Measurements from ENCODE around the gene RNF175.
A peak's percentile ranks its signal among the peaks of the same experiment; 100 is the strongest.

Gene RNF175

GRCh38 chr4:153784166-153784699 lies 24.4 kb upstream of the RNF175 start:
- DNase-seq, result no peak

DNA sequence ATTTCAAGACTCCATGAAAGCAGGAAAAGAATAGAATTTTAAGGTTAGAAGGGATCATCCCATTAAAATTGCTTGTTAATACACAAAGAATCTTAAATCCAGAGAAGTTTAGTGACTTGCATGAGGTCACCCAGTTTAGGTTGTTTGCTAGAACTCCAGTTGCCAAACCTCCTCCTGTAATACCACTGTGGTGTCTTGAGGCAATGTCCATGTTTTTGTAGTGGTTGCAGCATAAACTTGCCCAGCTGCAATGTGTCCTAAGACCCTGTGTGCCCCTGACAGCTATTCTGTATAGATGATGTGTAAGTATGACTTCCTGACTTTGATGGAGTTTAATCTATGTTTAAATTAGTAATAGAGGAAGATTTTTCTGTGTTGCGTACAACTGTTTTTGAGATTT lies 22.8 kb upstream of the RNF175 start:
- no peak for DNase-seq

DNA sequence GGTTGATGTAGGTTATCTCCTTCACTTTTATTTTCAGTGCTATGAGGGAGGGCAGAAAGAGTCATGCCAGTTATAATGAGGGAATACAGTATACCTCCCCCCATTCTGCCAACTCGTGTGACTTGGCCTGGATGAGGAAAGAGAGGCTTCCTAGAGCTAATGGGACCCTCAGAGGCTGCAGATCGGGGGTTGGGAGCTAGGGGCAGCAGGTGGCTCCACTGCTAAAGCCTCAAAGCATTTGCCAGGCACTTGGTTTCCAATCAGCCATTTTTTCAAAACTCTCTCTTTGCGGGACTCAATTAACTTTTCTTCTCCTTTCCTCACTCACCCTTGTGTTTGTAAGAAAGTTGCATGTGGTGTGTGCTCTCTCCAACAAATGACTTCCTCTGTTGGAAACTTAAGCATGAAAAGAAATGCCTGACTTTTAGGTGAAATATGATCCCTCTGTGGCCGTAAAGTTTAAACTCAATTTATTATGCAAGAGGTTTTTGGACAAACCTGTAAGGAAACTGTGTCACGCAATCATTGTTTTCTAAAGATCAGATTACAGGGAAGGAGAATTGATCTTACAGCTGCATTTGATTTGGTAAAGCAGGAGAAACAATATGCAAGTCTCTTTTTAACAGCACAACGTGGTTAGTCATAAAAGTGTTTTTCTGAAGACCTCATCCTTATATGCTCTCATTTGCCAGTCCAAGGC lies 22.0 kb upstream of the RNF175 start:
- DNase-seq, result no peak

DNA sequence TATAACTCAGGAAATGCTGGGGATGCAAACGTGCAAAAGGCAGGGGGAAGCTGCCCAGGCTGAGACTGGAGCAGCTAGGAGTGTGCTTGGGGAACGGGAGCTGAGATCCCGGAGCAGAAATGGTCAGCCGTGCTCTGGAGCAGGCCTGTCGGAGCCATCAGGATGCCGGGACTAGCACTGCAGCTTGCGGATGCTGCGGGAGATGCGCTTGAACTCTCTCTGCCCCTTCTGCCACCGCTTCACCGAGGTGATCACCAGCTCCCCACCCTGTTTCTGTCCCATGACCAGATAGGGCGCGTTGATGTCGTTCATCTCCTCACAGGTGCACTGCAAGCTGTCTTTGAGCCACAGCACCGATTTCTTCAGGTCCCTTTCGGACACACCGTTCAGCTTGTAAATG lies 21.5 kb upstream of the RNF175 start:
- DNase-seq, result no peak

GRCh38 chr4:153780876-153781275 lies 21.1 kb upstream of the RNF175 start:
- DNase-seq, result no peak

GRCh38 chr4:153780221-153780620 lies 20.4 kb upstream of the RNF175 start:
- no peak for DNase-seq

DNA sequence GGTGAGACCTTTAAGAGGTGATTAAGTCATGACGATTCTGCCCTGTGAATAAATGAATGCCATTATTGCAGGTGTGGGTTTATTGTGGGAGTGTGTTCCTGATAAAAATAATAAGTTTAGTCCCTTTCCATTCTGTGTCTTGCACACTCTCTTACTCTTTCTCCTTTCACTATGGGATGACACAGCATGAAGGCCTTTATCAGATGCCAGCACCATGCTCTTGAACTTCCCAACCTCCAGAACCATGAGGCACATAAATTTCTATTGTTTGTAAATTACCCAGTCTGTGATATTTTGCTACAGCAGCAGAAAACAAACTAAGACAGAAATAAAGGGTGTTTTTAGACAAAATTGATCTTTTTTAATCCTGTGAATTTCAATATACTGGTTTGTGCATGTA lies 18.6 kb upstream of the RNF175 start:
- DNase-seq, result no peak

GRCh38 chr4:153777421-153777820 lies 17.6 kb upstream of the RNF175 start:
- DNase-seq, result no peak

GRCh38 chr4:153776601-153777000 lies 16.8 kb upstream of the RNF175 start:
- DNase-seq, result no peak

- DNase-seq, result no peak
Observed at GRCh38 chr4:153773236-153773690, 13.4 kb upstream of the RNF175 start.

- DNase-seq, result no peak
Observed at GRCh38 chr4:153771046-153771445, 11.2 kb upstream of the RNF175 start.

GRCh38 chr4:153766758-153767157 lies 6.9 kb upstream of the RNF175 start:
- no peak for DNase-seq

DNA sequence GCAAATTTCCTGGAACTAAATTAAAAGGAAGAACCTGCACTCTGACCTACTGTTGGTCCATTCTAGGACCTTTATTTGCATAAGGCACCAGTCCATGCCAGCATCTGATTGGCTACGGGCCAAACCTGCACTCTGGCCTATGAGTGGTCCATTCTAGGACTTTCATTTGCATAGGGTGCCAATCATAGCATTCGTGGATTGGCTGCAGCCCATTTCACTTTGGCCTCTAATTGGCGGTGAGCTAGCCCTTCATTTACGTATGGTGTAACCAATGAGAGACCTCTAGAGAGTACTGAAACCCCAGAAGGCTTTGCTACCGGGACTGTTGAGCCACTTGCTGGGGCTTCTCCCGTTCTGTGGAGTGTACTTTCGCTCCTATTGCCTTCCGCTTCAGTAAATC lies 6.1 kb upstream of the RNF175 start:
- DNase-seq, result no peak

DNA sequence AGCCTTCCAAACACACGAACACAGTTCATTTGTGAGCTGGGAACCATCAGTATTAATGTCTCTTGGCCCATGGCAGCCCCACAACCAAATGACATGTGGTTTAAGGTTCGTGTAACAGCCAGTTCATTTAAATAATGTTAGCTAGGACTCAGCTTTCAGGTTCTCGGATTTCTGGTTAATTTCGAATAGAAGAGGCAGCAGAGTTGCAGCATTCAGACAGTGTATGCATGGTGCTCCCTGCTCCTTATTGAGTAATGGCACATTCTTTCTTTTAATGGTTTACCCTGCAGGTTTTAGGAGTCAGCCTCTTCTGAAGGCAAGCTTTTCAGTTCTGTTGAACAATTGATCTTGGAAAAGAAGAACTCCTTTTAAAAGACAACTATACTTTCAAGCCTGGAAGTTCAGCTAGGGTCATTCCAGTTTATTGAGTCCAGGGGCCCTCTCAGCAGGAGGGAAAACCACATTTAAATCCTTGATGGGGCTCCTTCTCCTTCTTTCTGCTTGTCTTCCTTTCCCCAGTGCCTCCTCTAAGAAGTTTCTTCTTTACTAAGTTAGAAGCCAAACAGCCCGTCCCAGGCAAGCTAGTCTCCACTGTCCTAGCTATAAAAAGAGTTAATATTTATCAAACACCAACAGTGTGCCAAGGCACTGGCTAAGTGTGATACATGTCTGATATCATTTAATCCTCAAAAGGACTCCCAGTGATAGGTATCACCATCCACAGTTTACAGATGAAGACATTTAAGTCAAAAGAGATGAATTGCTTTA lies 5.0 kb upstream of the RNF175 start:
- no peak for DNase-seq

GRCh38 chr4:153763404-153763803 lies 3.6 kb upstream of the RNF175 start:
- no peak for DNase-seq

DNA sequence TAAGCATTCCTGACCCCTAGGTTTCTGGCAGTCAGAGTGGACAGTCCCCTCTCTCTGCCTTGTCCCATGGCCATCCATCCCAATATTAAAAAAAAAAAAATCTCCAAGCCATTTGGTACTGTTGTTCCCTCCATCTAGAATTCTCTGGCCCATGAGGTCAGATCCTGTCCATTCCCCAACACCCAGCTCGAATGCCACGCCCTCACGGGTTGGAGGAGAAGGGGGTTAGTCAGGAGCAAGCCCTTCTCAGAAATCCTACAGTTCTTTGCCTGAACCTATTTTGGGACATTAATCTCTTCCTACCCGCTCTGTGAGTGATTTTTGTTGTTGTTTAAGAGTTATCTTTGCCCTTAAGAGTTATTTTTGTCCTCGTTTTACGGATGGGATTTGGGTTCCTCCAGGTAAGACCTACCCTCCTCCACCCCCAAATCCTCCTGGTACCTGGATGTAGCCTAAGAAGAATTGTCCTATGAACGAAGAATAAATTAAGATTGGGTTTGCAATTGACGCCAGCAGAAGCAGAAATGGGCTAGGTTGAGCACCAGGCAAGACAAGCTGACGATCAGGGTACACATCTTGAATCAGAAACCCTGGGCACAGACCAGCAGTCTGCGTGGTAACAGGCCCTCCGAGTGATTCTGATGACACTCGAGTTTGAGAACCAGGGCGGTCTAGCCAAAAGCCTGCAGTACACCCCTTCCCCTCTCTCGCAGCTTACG lies 977 bp downstream of the RNF175 start:
- no peak for DNase-seq

DNA sequence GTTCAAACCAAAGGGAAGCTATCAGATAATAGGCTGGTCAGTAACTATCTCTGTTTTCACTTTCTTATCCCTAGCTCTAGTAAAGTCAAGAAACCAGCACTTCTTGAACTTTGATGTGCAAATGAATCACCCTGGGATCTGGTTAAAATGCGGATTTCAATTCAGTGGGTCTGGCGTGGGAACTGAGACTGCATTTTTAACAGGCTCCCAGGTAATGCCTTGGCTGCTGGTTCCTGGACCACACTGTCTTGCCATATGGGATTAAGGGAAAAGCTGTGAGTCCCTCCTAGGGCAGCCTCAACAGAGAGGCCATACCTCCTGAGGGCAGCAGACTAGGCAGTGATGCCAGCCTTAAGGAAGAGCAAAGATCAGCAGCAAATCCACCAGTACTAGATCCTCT lies 1.7 kb downstream of the RNF175 start:
- no peak for DNase-seq

GRCh38 chr4:153757407-153757806 lies 2.4 kb downstream of the RNF175 start:
- no peak for DNase-seq

GRCh38 chr4:153755186-153755585 lies 4.6 kb downstream of the RNF175 start:
- DNase-seq, result no peak

DNA sequence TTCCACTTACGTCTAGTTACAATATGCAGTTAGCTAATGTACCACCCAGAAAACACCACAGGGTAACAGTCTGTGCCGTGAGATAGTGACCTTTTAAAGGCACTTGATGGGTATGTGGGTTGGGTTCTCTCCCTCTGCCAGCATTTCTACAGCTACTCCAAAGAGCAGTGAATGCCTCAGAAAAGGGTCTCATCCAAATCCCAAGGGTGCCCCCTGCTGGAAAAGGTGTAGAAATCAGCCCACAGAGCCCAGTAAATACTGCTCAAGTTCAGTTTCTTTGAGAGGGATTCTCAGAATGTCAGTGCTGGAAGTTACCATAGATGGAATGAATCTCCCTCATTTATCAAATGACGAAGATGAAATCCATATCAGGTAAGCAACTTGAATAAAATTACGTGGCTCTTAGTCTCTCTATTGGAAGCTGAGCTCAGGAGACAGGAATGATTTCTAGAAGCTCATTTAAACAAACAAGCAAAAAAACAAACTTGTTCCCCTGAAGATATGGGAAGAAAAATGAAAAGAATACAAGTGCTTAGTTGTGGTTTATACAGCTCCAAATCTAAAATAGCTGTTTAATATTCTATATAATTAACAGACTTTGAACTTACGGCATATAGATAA lies 9.5 kb downstream of the RNF175 start:
- peak; percentile 80 for DNase-seq

- DNase-seq, result no peak
Observed at GRCh38 chr4:153748378-153748777, 11.4 kb downstream of the RNF175 start.

DNA sequence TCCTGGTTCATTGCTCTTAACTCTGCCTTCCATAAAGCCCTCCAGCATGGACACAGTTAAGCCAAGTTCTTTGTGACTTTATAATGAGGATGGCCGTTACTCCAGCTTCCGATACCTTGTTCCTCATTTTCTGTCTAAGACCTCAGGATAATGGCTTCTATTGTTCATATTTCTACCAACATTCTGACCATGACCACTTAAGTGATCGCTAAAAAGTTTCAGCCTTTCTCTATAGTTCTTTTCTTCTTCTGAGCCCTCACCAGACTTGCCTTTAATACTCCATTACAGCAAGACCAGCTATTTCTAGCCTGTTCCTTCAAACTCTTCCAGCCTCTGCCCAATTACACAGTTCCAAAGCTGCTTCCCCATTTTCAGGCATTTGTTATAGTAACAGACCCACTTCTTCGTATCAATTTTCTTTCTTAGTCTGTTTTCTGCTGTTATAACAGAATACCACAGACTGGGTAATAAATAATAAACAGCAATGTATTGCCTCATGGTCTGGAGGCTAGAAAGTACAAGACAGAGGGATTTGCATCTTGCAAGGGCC lies 12.3 kb downstream of the RNF175 start:
- no peak for DNase-seq

- no peak for DNase-seq
Observed at GRCh38 chr4:153745651-153746050, 14.2 kb downstream of the RNF175 start.

Data from activated CD8-positive, alpha-beta memory T cell treated with anti-CD3 and anti-CD28 coated beads for 24 hours (primary cell).